B cell (primary cell): Measurements from ENCODE around the gene PI4KA. TPM values are rescaled to one million over a fixed set of nuclear protein-coding genes. Genes with fewer than 3 reads are reported as not detected.

Source experiments
- ATAC-seq: fragments of 200-7000 bp; cut with Tn5 transposase; one replicate; pipeline ENCODE4 v1.10.0; 2021; ENCODE audit warnings: low read depth, mild to moderate bottlenecking, moderate number of reproducible peaks, moderate library complexity
- CTCF ChIA-PET: fragments of 350-600 bp; sonication (Branson Sonifier 250); formaldehyde crosslinking; loops from one replicate; lab custom pipeline; 2021; ENCODE audit warnings: antibody characterized with exemption, inconsistent platforms; lab: Charles Lee
- POLR2A ChIA-PET: fragments of 350-600 bp; sonication (Branson Sonifier 250); formaldehyde crosslinking; loops from one replicate; lab custom pipeline; 2021; ENCODE audit warnings: antibody characterized with exemption; lab: Charles Lee
- DNase-seq: peaks from one replicate; pipeline ENCODE4 v3.0.0; 2013
- H2AFZ ChIP-seq: 2 replicates; pipeline ENCODE4 v1.6.1; 2012; ENCODE audit warnings: mild to moderate bottlenecking, low read depth, low read length; ENCODE audit not compliant: insufficient read depth, poor library complexity, severe bottlenecking
- H3K27ac ChIP-seq, 2 donors: 1 replicate in 1 of 2; 2 replicates in 1 of 2; pipeline ENCODE4 v1.5.1; 2012 to 2013; ENCODE audit warnings: low read length in 2 of 2, mild to moderate bottlenecking in 2 of 2, moderate library complexity in 1 of 2
- H3K27me3 ChIP-seq, 4 experiments: fragments of 200-600 bp in 1 of 4; sonication (generic) in 1 of 4; replicated peaks in 1 of 4; 1 replicate in 2 of 4; 2 replicates in 2 of 4; pipeline versions ENCODE4 v1.6.1 to v1.7.0; 2013 to 2016; ENCODE audit warnings: low read length in 3 of 4, mild to moderate bottlenecking in 2 of 4, mixed read lengths in 1 of 4, moderate library complexity in 1 of 4; ENCODE audit not compliant: insufficient read depth in 4 of 4, control insufficient read depth in 3 of 4; ENCODE audit errors: control extremely low read depth in 1 of 4
- H3K36me3 ChIP-seq, 2 experiments: replicated peaks in 1 of 2; 1 replicate in 1 of 2; 2 replicates in 1 of 2; pipeline versions ENCODE4 v1.6.1 to v1.7.1; 2013; ENCODE audit warnings: low read length in 1 of 2; ENCODE audit not compliant: insufficient read depth in 2 of 2, control insufficient read depth in 1 of 2; ENCODE audit errors: control extremely low read depth in 1 of 2, extremely low read depth in 1 of 2
- H3K4me1 ChIP-seq, 2 donors: fragments of 200-600 bp in 1 of 2; sonication (generic) in 1 of 2; 1 replicate in 1 of 2; 2 replicates in 1 of 2; pipeline versions ENCODE4 v1.5.1 to v1.6.1; 2013 to 2017; ENCODE audit warnings: low read length in 2 of 2; ENCODE audit not compliant: control insufficient read depth in 2 of 2, insufficient read depth in 2 of 2
- H3K4me2 ChIP-seq: replicated peaks from 2 replicates; pipeline ENCODE3; 2012; ENCODE audit warnings: mild to moderate bottlenecking, low read depth, low read length; ENCODE audit not compliant: poor library complexity, severe bottlenecking
- H3K4me3 ChIP-seq, 5 experiments: fragments of 200-600 bp in 1 of 5; sonication (generic) in 1 of 5; 1 replicate in 3 of 5; 2 replicates in 2 of 5; pipeline versions ENCODE4 v1.5.1 to v1.7.0; 2011 to 2016; ENCODE audit warnings: low read length in 4 of 5, mild to moderate bottlenecking in 4 of 5, low read depth in 2 of 5, control low read depth in 1 of 5, moderate library complexity in 1 of 5; ENCODE audit not compliant: insufficient read depth in 1 of 5; ENCODE audit errors: control extremely low read depth in 1 of 5, extremely low read depth in 1 of 5
- H3K79me2 ChIP-seq: fragments of 200-600 bp; sonication (generic); one replicate; pipeline ENCODE4 v1.6.0; 2016; ENCODE audit warnings: low read length; ENCODE audit not compliant: control insufficient read depth, insufficient read depth
- H3K9ac ChIP-seq: fragments of 200-600 bp; sonication (generic); 2 replicates; pipeline ENCODE4 v1.6.1; 2017; ENCODE audit warnings: mild to moderate bottlenecking, low read length, moderate library complexity
- H3K9me3 ChIP-seq, 3 donors: one replicate each; pipeline versions ENCODE4 v1.6.1 to v1.7.1; 2013; ENCODE audit warnings: low read length in 2 of 3; ENCODE audit not compliant: control insufficient read depth in 2 of 3, insufficient read depth in 1 of 3; ENCODE audit errors: control extremely low read depth in 1 of 3
- H4K20me1 ChIP-seq: 2 replicates; pipeline ENCODE4 v1.6.0; 2012; ENCODE audit warnings: mild to moderate bottlenecking, low read length; ENCODE audit not compliant: insufficient read depth, control insufficient read depth, poor library complexity, severe bottlenecking
- H3K27ac Mint-ChIP-seq: one replicate; pipeline ENCODE4 v1.8.0; 2021; ENCODE audit warnings: mixed read lengths
- H3K27me3 Mint-ChIP-seq: one replicate; pipeline ENCODE4 v1.8.0; 2021; ENCODE audit warnings: mixed read lengths
- H3K4me1 Mint-ChIP-seq: one replicate; pipeline ENCODE4 v1.8.0; 2021; ENCODE audit warnings: mixed read lengths
- H3K4me3 Mint-ChIP-seq: one replicate; pipeline ENCODE4 v1.8.0; 2021; ENCODE audit warnings: mixed read lengths
- H3K9me3 Mint-ChIP-seq: one replicate; pipeline ENCODE4 v1.8.0; 2022; ENCODE audit warnings: mixed read lengths; ENCODE audit not compliant: insufficient read depth
- CTCF ChIP-seq: fragments of 200-600 bp; IDR thresholded peaks from one replicate; pipeline ENCODE4 v1.8.0; 2022; ENCODE audit warnings: antibody characterized with exemption, mild to moderate bottlenecking
- EZH2 ChIP-seq: IDR thresholded peaks from 2 replicates; pipeline ENCODE4 v1.6.1; 2012; ENCODE audit warnings: borderline replicate concordance, low read depth, mild to moderate bottlenecking, moderate library complexity, low read length; ENCODE audit not compliant: insufficient read depth, poor library complexity, severe bottlenecking
- WGBS: methylation state at CpG from one replicate; pipeline ENCODE4 v1.1.5; 2013; ENCODE audit warnings: missing lambda C conversion rate; ENCODE audit not compliant: insufficient coverage; 5-methylcytosine and 5-hydroxymethylcytosine counted together
- intact Hi-C: fragments of 100-400 bp; cut with micrococcal nuclease; formaldehyde crosslinking; loops from one replicate; pipeline ENCODE4 v1.10.0; 2022
- polyA plus RNA-seq: library from polyadenylated mRNA; depleted of rRNA; stranded (reverse); fragments of >200 nt; gene quantifications from 2 replicates; pipeline ENCODE4 v1.2.3, GENCODE V29; 2012
- total RNA-seq, 2 donors: library from RNA; stranded (reverse); fragments of 120-200 nt in 1 of 2; gene quantifications; 1 replicate in 1 of 2; 2 replicates in 1 of 2; pipeline versions ENCODE4 v1.2.3 to v1.2.4, GENCODE V29; 2013 to 2022

PI4KA gene
- total and polyA plus RNA-seq, 2 donors (not counting 1 experiment from before 2014, with no cell fraction given): 85.9 to 156 TPM

- no peaks in the 10 kb centered on the region for H4K20me1 ChIP-seq
- H3K79me2 ChIP-seq: no peaks in the 10 kb centered on the region
- CTCF ChIA-PET: no interaction called here
- POLR2A ChIA-PET: no interaction called here
- no peaks in the 10 kb centered on the region for H3K36me3 ChIP-seq
- H3K4me3 ChIP-seq: no peak overlapping the region
- no peak overlapping the region for H2AFZ ChIP-seq
- no peaks in the 10 kb centered on the region for H3K4me1 ChIP-seq
- peaks cover 1 to 15% (median 6%) of the 10 kb centered on the region in 3 donors for H3K9me3 ChIP-seq
- peaks cover 0 to 11% (median 1%) of the 10 kb centered on the region in 4 experiments for H3K27me3 ChIP-seq
- Mint-ChIP-seq H3K27me3 (peaks cover 24% of the 10 kb centered on the region), H3K27ac (no peak overlapping the region), H3K9me3 (peaks cover 2% of the 10 kb centered on the region), H3K4me3 (no peak overlapping the region), H3K4me1 (no peaks in the 10 kb centered on the region)
- H3K9ac ChIP-seq: no peak overlapping the region
- intact Hi-C loops: no loop called here
- H3K4me2 ChIP-seq: no peak overlapping the region
- ATAC-seq: no peak
- no peak overlapping the region for H3K27ac ChIP-seq
- TF ChIP-seq EZH2 (no peak), CTCF (no peak)
- DNase-seq: no peak
- WGBS: no CpG with 5 or more reads among the region's 1 CpG
These were observed 197.1 kb downstream of the PI4KA start for GRCh38 chr22:20661473-20661872.

- no peak overlapping the region for H3K9ac ChIP-seq
- H3K36me3 ChIP-seq: no peaks in the 10 kb centered on the region
- WGBS: no CpG with 5 or more reads among the region's 6 CpGs
- peaks cover 1 to 15% (median 6%) of the 10 kb centered on the region in 3 donors for H3K9me3 ChIP-seq
- ChIA-PET POLR2A (no interaction called here), CTCF (no interaction called here)
- H3K4me3 Mint-ChIP-seq: no peak overlapping the region
- H3K4me2 ChIP-seq: no peak overlapping the region
- H3K27ac Mint-ChIP-seq: no peak overlapping the region
- no peak overlapping the region for H3K4me3 ChIP-seq
- H4K20me1 ChIP-seq: no peaks in the 10 kb centered on the region
- ATAC-seq (no peak), DNase-seq (no peak)
- TF ChIP-seq CTCF (no peak), EZH2 (no peak)
- H3K27ac ChIP-seq: no peak overlapping the region
- H3K4me1 ChIP-seq: no peaks in the 10 kb centered on the region
- peaks cover 2% of the 10 kb centered on the region for H3K9me3 Mint-ChIP-seq
- intact Hi-C loops: no loop called here
- no peaks in the 10 kb centered on the region for H3K79me2 ChIP-seq
- peaks cover 0 to 11% (median 1%) of the 10 kb centered on the region in 4 experiments for H3K27me3 ChIP-seq
- H3K27me3 Mint-ChIP-seq: peaks cover 22% of the 10 kb centered on the region
- H2AFZ ChIP-seq: no peak overlapping the region
- no peaks in the 10 kb centered on the region for H3K4me1 Mint-ChIP-seq
These were observed 198.1 kb downstream of the PI4KA start for GRCh38 chr22:20660441-20661054.
